SK-N-SH treated with all-trans-retinoic acid at 6 μM for 48 hours (cell line): Measurements from ENCODE around the gene KIF1A.

Experiments used
- ATAC-seq: fragments of 200-7000 bp; cut with Tn5 transposase; 3 replicates; pipeline ENCODE4 v1.9.1; 2020; ENCODE audit warnings: mild to moderate bottlenecking, moderate library complexity
- ARNTL ChIP-seq: fragments of 450-650 bp; formaldehyde crosslinking; IDR thresholded peaks from 2 replicates; pipeline ENCODE4 v1.5.0; 2020; ENCODE audit warnings: low read depth, mild to moderate bottlenecking, moderate library complexity, borderline replicate concordance
- CREB5 ChIP-seq: fragments of 250-450 bp; sonication (Bioruptor Pico); IDR thresholded peaks from 2 replicates; pipeline ENCODE4 v1.5.1; 2020; ENCODE audit warnings: low read depth, mild to moderate bottlenecking, moderate library complexity
- CSDC2 ChIP-seq: fragments of 250-450 bp; sonication (Bioruptor Pico); IDR thresholded peaks from 2 replicates; pipeline ENCODE4 v1.5.0; 2020; ENCODE audit warnings: mild to moderate bottlenecking, moderate library complexity
- CSRNP3 ChIP-seq: fragments of 250-450 bp; sonication (Bioruptor Pico); IDR thresholded peaks from 2 replicates; pipeline ENCODE4 v1.5.1; 2021; ENCODE audit warnings: mild to moderate bottlenecking, moderate library complexity
- ESRRG ChIP-seq: fragments of 250-450 bp; sonication (Bioruptor Pico); IDR thresholded peaks from 2 replicates; pipeline ENCODE4 v1.6.1; 2021; ENCODE audit warnings: mild to moderate bottlenecking
- GLIS3 ChIP-seq: fragments of 250-450 bp; sonication (Bioruptor Pico); IDR thresholded peaks from 2 replicates; pipeline ENCODE4 v1.5.0; 2020; ENCODE audit warnings: mild to moderate bottlenecking, moderate library complexity
- ISL1 ChIP-seq: fragments of 250-450 bp; sonication (Bioruptor Pico); IDR thresholded peaks from 2 replicates; pipeline ENCODE4 v2.1.2; 2022; ENCODE audit warnings: mild to moderate bottlenecking, moderate library complexity
- OSR1 ChIP-seq: fragments of 250-450 bp; sonication (Bioruptor Pico); IDR thresholded peaks from 2 replicates; pipeline ENCODE4 v1.8.0; 2022; ENCODE audit warnings: moderate library complexity, mild to moderate bottlenecking, inconsistent platforms
- PATZ1 ChIP-seq: fragments of 250-450 bp; sonication (Bioruptor Pico); IDR thresholded peaks from 2 replicates; pipeline ENCODE4 v1.8.0; 2020; ENCODE audit warnings: mild to moderate bottlenecking, moderate library complexity, borderline replicate concordance
- POU6F1 ChIP-seq: fragments of 250-450 bp; sonication (Bioruptor Pico); IDR thresholded peaks from 2 replicates; pipeline ENCODE4 v1.8.0; 2021; ENCODE audit warnings: low read depth, mild to moderate bottlenecking, moderate library complexity, borderline replicate concordance
- RARB ChIP-seq: fragments of 250-450 bp; sonication (Bioruptor Pico); IDR thresholded peaks from 2 replicates; pipeline ENCODE4 v1.8.0; 2021; ENCODE audit warnings: mild to moderate bottlenecking, moderate library complexity
- SNAI2 ChIP-seq: fragments of 250-450 bp; sonication (Bioruptor Pico); IDR thresholded peaks from 2 replicates; pipeline ENCODE4 v1.5.0; 2020; ENCODE audit warnings: mild to moderate bottlenecking, moderate library complexity
- TSHZ2 ChIP-seq: fragments of 250-450 bp; sonication (Bioruptor Pico); IDR thresholded peaks from 2 replicates; pipeline ENCODE4 v1.5.0; 2020; ENCODE audit warnings: mild to moderate bottlenecking, moderate library complexity
- ZC3H10 ChIP-seq: fragments of 250-450 bp; sonication (Bioruptor Pico); IDR thresholded peaks from 2 replicates; pipeline ENCODE4 v1.5.1; 2021; ENCODE audit warnings: mild to moderate bottlenecking, moderate library complexity
- ZFP3 ChIP-seq: fragments of 250-450 bp; sonication (Bioruptor Pico); IDR thresholded peaks from 2 replicates; pipeline ENCODE4 v1.5.0; 2020; ENCODE audit warnings: mild to moderate bottlenecking, moderate library complexity
- ZFP30 ChIP-seq: fragments of 450-650 bp; formaldehyde crosslinking; IDR thresholded peaks from 2 replicates; pipeline ENCODE4 v1.5.0; 2022; ENCODE audit warnings: mild to moderate bottlenecking, moderate library complexity
- ZNF565 ChIP-seq: fragments of 450-650 bp; formaldehyde crosslinking; conservative IDR thresholded peaks from 2 replicates; pipeline ENCODE4 v1.5.0; 2020; ENCODE audit warnings: low read depth, mild to moderate bottlenecking, moderate library complexity

KIF1A gene

GRCh38 chr2:240757086-240757614 lies 62.9 kb downstream of the KIF1A start:
- no peak for ATAC-seq
- no peak for TF ChIP-seq ZNF565

- TF ChIP-seq POU6F1 (CRISPR knock-in tag) (no peak), TSHZ2 (CRISPR knock-in tag) (no peak), ESRRG (CRISPR knock-in tag) (no peak), CSRNP3 (CRISPR knock-in tag) (no peak), GLIS3 (CRISPR knock-in tag) (no peak)
- ATAC-seq = no peak
Observed at GRCh38 chr2:240752209-240752608, 67.8 kb downstream of the KIF1A start.

GRCh38 chr2:240750409-240750808 lies 69.6 kb downstream of the KIF1A start:
- no peak for ATAC-seq
- TF ChIP-seq RARB (no peak), ZFP3 (no peak), ZC3H10 (CRISPR knock-in tag) (no peak), CSRNP3 (CRISPR knock-in tag) (no peak), GLIS3 (CRISPR knock-in tag) (no peak), ESRRG (CRISPR knock-in tag) (no peak), POU6F1 (CRISPR knock-in tag) (no peak), CSDC2 (CRISPR knock-in tag) (no peak), SNAI2 (CRISPR knock-in tag) (no peak), CREB5 (CRISPR knock-in tag) (no peak), PATZ1 (CRISPR knock-in tag) (no peak), ARNTL (no peak), ZFP30 (CRISPR knock-in tag) (no peak), ISL1 (CRISPR knock-in tag) (no peak), TSHZ2 (CRISPR knock-in tag) (no peak), OSR1 (no peak)
